Mucosa of stomach (tissue), 1 donor: Measurements from ENCODE around the gene EEF2.
A peak's percentile ranks its signal among the peaks of the same experiment; 100 is the strongest.

Experiments
- H3K27me3 ChIP-seq: one replicate; pipeline ENCODE4 v1.7.0; 2013; ENCODE audit warnings: mild to moderate bottlenecking, low read length; ENCODE audit not compliant: control insufficient read depth, insufficient read depth
- H3K36me3 ChIP-seq: one replicate; pipeline ENCODE4 v1.7.0; 2013; ENCODE audit warnings: low read length; ENCODE audit not compliant: control insufficient read depth, insufficient read depth
- H3K4me1 ChIP-seq: one replicate; pipeline ENCODE4 v1.7.0; 2013; ENCODE audit warnings: mild to moderate bottlenecking, low read length; ENCODE audit not compliant: control insufficient read depth, insufficient read depth
- H3K4me3 ChIP-seq: one replicate; pipeline ENCODE4 v1.7.0; 2013; ENCODE audit warnings: low read length
- H3K9ac ChIP-seq: one replicate; pipeline ENCODE4 v1.7.0; 2013; ENCODE audit warnings: mild to moderate bottlenecking, low read length, moderate library complexity
- H3K9me3 ChIP-seq: one replicate; pipeline ENCODE4 v1.7.0; 2013; ENCODE audit warnings: mild to moderate bottlenecking, low read length, moderate library complexity; ENCODE audit not compliant: control insufficient read depth
- donor health status: Pancreatic carcinoma.

EEF2 gene

GRCh38 chr19:4023600-4024398, 38.5 kb upstream of the EEF2 start:
- Histone ChIP-seq H3K9me3 (no peaks in the 10 kb centered on the region), H3K4me3 (no peak overlapping the region), H3K4me1 (peaks cover 15% of the 10 kb centered on the region), H3K36me3 (peaks cover 4% of the 10 kb centered on the region), H3K9ac (no peak overlapping the region), H3K27me3 (no peaks in the 10 kb centered on the region)

GRCh38 chr19:4019578-4019977, 34.3 kb upstream of the EEF2 start:
- Histone ChIP-seq H3K4me1 (peaks cover 25% of the 10 kb centered on the region), H3K36me3 (no peaks in the 10 kb centered on the region), H3K27me3 (no peaks in the 10 kb centered on the region), H3K4me3 (no peak overlapping the region), H3K9ac (no peak overlapping the region), H3K9me3 (no peaks in the 10 kb centered on the region)

GRCh38 chr19:4018775-4019504, 33.7 kb upstream of the EEF2 start:
- H3K4me3 ChIP-seq, result no peak overlapping the region
- peaks cover 30% of the 10 kb centered on the region for H3K4me1 ChIP-seq
- peaks cover 2% of the 10 kb centered on the region for H3K36me3 ChIP-seq
- no peaks in the 10 kb centered on the region for H3K27me3 ChIP-seq
- no peaks in the 10 kb centered on the region for H3K9me3 ChIP-seq
- no peak overlapping the region for H3K9ac ChIP-seq

GRCh38 chr19:4018140-4018613, 32.9 kb upstream of the EEF2 start:
- H3K36me3 ChIP-seq, result peaks cover 10% of the 10 kb centered on the region
- H3K9ac ChIP-seq, result no peak overlapping the region
- H3K9me3 ChIP-seq, result no peaks in the 10 kb centered on the region
- H3K4me3 ChIP-seq, result no peak overlapping the region
- H3K27me3 ChIP-seq, result no peaks in the 10 kb centered on the region
- H3K4me1 ChIP-seq, result peaks cover 38% of the 10 kb centered on the region

GRCh38 chr19:4016903-4017638, 31.8 kb upstream of the EEF2 start:
- Histone ChIP-seq H3K9me3 (no peaks in the 10 kb centered on the region), H3K4me1 (peaks cover 49% of the 10 kb centered on the region), H3K27me3 (no peaks in the 10 kb centered on the region), H3K36me3 (peaks cover 10% of the 10 kb centered on the region), H3K4me3 (no peak overlapping the region), H3K9ac (no peak overlapping the region)

GRCh38 chr19:4016486-4016885, 31.2 kb upstream of the EEF2 start:
- no peak overlapping the region for H3K9ac ChIP-seq
- peaks cover 53% of the 10 kb centered on the region for H3K4me1 ChIP-seq
- no peaks in the 10 kb centered on the region for H3K27me3 ChIP-seq
- peaks cover 10% of the 10 kb centered on the region for H3K36me3 ChIP-seq
- no peaks in the 10 kb centered on the region for H3K9me3 ChIP-seq
- no peak overlapping the region for H3K4me3 ChIP-seq

GRCh38 chr19:4015705-4016402, 30.6 kb upstream of the EEF2 start:
- no peaks in the 10 kb centered on the region for H3K9me3 ChIP-seq
- no peaks in the 10 kb centered on the region for H3K27me3 ChIP-seq
- H3K9ac ChIP-seq, result no peak overlapping the region
- no peak overlapping the region for H3K4me3 ChIP-seq
- peaks cover 60% of the 10 kb centered on the region for H3K4me1 ChIP-seq
- peaks cover 10% of the 10 kb centered on the region for H3K36me3 ChIP-seq

- Histone ChIP-seq H3K4me1 (peaks cover 63% of the 10 kb centered on the region), H3K9me3 (no peaks in the 10 kb centered on the region), H3K27me3 (no peaks in the 10 kb centered on the region), H3K9ac (no peak overlapping the region), H3K36me3 (peaks cover 10% of the 10 kb centered on the region), H3K4me3 (no peak overlapping the region)
Measured at GRCh38 chr19:4014541-4015491, 29.6 kb upstream of the EEF2 start.

- no peaks in the 10 kb centered on the region for H3K27me3 ChIP-seq
- no peak overlapping the region for H3K9ac ChIP-seq
- peaks cover 64% of the 10 kb centered on the region for H3K4me1 ChIP-seq
- peaks cover 10% of the 10 kb centered on the region for H3K36me3 ChIP-seq
- no peaks in the 10 kb centered on the region for H3K9me3 ChIP-seq
- no peak overlapping the region for H3K4me3 ChIP-seq
Measured at GRCh38 chr19:4013886-4014540, 28.8 kb upstream of the EEF2 start.

GRCh38 chr19:4012975-4013634, 27.8 kb upstream of the EEF2 start:
- Histone ChIP-seq H3K36me3 (peaks cover 10% of the 10 kb centered on the region), H3K4me3 (no peak overlapping the region), H3K4me1 (peaks cover 71% of the 10 kb centered on the region), H3K9ac (peak overlapping the region; percentile 11), H3K9me3 (no peaks in the 10 kb centered on the region), H3K27me3 (no peaks in the 10 kb centered on the region)
